ENCODE measurements around the gene DBH.

DNA sequence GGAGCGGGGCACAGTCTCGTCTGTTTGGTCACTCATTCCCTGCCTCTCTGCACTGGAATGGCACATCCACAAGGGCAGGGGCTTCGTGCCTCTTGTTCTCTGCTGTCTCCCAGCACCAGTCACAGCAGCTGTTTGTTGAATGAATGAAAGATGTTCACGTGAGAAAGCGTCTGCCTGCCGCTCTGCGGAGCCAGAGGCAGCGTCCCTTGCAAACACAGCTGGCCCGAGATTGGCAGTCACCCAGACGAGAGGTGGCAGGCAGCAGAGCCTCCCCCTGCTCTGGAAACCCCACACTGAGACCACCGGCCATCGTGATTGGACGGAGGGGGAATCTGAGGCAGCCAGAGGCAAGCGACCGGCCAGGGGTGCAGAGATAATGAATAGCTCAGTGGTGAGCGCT lies 21.0 kb upstream of the DBH start:
- TF ChIP-seq, protein P1, sequence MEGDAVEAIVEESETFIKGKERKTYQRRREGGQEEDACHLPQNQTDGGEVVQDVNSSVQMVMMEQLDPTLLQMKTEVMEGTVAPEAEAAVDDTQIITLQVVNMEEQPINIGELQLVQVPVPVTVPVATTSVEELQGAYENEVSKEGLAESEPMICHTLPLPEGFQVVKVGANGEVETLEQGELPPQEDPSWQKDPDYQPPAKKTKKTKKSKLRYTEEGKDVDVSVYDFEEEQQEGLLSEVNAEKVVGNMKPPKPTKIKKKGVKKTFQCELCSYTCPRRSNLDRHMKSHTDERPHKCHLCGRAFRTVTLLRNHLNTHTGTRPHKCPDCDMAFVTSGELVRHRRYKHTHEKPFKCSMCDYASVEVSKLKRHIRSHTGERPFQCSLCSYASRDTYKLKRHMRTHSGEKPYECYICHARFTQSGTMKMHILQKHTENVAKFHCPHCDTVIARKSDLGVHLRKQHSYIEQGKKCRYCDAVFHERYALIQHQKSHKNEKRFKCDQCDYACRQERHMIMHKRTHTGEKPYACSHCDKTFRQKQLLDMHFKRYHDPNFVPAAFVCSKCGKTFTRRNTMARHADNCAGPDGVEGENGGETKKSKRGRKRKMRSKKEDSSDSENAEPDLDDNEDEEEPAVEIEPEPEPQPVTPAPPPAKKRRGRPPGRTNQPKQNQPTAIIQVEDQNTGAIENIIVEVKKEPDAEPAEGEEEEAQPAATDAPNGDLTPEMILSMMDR (IDR thresholded peaks at IDR 0.05) = no peak
- no peak for TF ChIP-seq ZFX (IDR thresholded peaks at IDR 0.05; ENCODE audit: borderline replicate concordance)
